Right lobe of liver (tissue), 4 donors: ENCODE data around the gene THAP7.

Source experiments
- CTCF ChIP-seq, 4 donors: fragments of 200-600 bp in 3 of 4; fragments of 450-650 bp in 1 of 4; IDR thresholded peaks; one replicate each; pipeline versions ENCODE4 v1.5.1 to v1.8.0; 2016 to 2022; ENCODE audit warnings: antibody characterized with exemption in 4 of 4, mild to moderate bottlenecking in 2 of 4
- POLR2A ChIP-seq: fragments of 450-650 bp; IDR thresholded peaks from one replicate; pipeline ENCODE4 v1.6.1; 2017; ENCODE audit warnings: antibody characterized with exemption, mild to moderate bottlenecking
- donor health status: DM: no; HTN: no; CAD: no.
- donor health status: DM: no; HTN: no; CAD: no.
- donor health status: DM: no; HTN: yes; CAD: no.

DNA sequence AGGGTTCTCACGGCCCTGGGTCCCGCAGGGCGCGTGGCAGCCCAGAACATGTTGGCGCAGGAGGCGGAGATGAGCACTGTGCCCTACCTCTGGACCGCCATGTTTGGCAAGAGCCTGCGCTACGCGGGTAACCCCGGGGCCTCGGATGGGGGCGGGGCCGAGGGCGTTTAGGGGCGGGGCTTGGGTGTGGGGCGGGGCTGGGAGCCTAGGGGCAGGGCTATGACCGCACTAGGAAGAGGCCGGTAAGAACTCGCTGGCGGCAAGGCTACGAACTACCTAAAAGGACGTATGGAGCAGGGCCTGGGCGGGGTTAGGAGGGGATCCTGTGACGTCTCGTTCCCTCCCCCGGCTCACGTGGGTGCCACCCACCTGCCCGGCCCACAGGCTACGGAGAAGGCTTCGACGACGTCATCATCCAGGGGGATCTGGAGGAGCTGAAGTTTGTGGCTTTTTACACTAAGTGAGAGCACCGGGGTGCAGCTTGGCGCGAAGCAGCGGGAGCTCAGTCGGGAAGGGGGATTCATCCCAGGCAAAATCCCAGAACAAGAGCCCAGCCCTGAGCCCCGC is 22.6 kb downstream of the THAP7 start:
- TF ChIP-seq CTCF (IDR thresholded peaks at IDR 0.05) (no peak), POLR2A (no peak)
